ENCODE results near the gene MYO7B.

MYO7B gene

GRCh38 chr2:127670055-127670956 is 134.8 kb downstream of the MYO7B start:
- no peak for FAIRE-seq

GRCh38 chr2:127670957-127671290 is 135.4 kb downstream of the MYO7B start:
- FAIRE-seq: no peak

GRCh38 chr2:127671557-127672302 is 136.2 kb downstream of the MYO7B start:
- no peak for FAIRE-seq

- no peak for FAIRE-seq
These were observed 137.1 kb downstream of the MYO7B start for GRCh38 chr2:127672341-127673224.

- FAIRE-seq: no peak
These were observed 138.0 kb downstream of the MYO7B start for GRCh38 chr2:127673291-127674069.

- FAIRE-seq: no peak
These were observed 139.0 kb downstream of the MYO7B start for GRCh38 chr2:127674241-127675209.

- peak; percentile 48 for FAIRE-seq
These were observed 140.1 kb downstream of the MYO7B start, which contains the start of gene LIMS2 for GRCh38 chr2:127675331-127676261. TSS of gene LIMS2 (minus strand) at chr2:127675530. CDS start at chr2:127675024, 506 bp downstream.

GRCh38 chr2:127676906-127677305 is 141.4 kb downstream of the MYO7B start:
- no peak for FAIRE-seq

GRCh38 chr2:127678531-127678930 is 143.0 kb downstream of the MYO7B start:
- FAIRE-seq: no peak

GRCh38 chr2:127678991-127679390 is 143.5 kb downstream of the MYO7B start:
- no peak for FAIRE-seq

GRCh38 chr2:127679680-127680361 is 144.3 kb downstream of the MYO7B start:
- no peak for FAIRE-seq

GRCh38 chr2:127680706-127681287 is 145.3 kb downstream of the MYO7B start:
- FAIRE-seq: no peak

- FAIRE-seq: no peak
These were observed 145.9 kb downstream of the MYO7B start for GRCh38 chr2:127681288-127681804.

- no peak for FAIRE-seq
These were observed 146.7 kb downstream of the MYO7B start for GRCh38 chr2:127681976-127682857.

GRCh38 chr2:127683056-127683455 is 147.6 kb downstream of the MYO7B start:
- FAIRE-seq: no peak

- FAIRE-seq: no peak
These were observed 148.3 kb downstream of the MYO7B start for GRCh38 chr2:127683757-127684156.

- FAIRE-seq: no peak
These were observed 150.1 kb downstream of the MYO7B start for GRCh38 chr2:127685410-127686080.
